Testis (tissue), 3 donors: ENCODE data around the gene PLA2G2D. TPM values are rescaled to one million over a fixed set of nuclear protein-coding genes. Genes with fewer than 3 reads are reported as not detected.

Experiments
- DNase-seq: peaks from one replicate; pipeline ENCODE4 v3.0.0-alpha.2; 2019
- H3K27ac ChIP-seq, 2 donors: fragments of 200-600 bp; sonication (generic); one replicate each; pipeline ENCODE4 v1.5.1; 2019
- H3K27me3 ChIP-seq: fragments of 200-600 bp; sonication (generic); one replicate; pipeline ENCODE4 v1.5.1; 2019
- H3K36me3 ChIP-seq: fragments of 200-600 bp; sonication (generic); one replicate; pipeline ENCODE4 v1.5.1; 2017; ENCODE audit warnings: low read depth; ENCODE audit errors: missing control alignments
- H3K4me1 ChIP-seq: fragments of 200-600 bp; sonication (generic); one replicate; pipeline ENCODE4 v1.5.1; 2019
- H3K4me3 ChIP-seq, 2 donors: fragments of 200-600 bp; sonication (generic); one replicate each; pipeline ENCODE4 v1.5.1; 2017 to 2019
- H3K9me3 ChIP-seq: fragments of 200-600 bp; sonication (generic); one replicate; pipeline ENCODE4 v1.5.1; 2017
- POLR2A ChIP-seq: fragments of 450-650 bp; IDR thresholded peaks from one replicate; pipeline ENCODE4 v1.6.1; 2017; ENCODE audit warnings: antibody characterized with exemption, mild to moderate bottlenecking, moderate library complexity
- WGBS, 2 donors: methylation state at CpG; one replicate each; pipeline ENCODE4 v1.1.5; 2018; 5-methylcytosine and 5-hydroxymethylcytosine counted together
- intact Hi-C: fragments of 100-400 bp; cut with DNase I; formaldehyde crosslinking; loops from one replicate; pipeline ENCODE4 v1.15.1; 2023; ENCODE audit warnings: low total_unique reads
- polyA plus RNA-seq: library from polyadenylated mRNA; stranded (reverse); fragments of 350-450 nt; fragmentation: Illumina TruSeq; extraction: RNeasy Lipid Tissue Mini Kit (QIAGEN cat#74804); gene quantifications from one replicate; pipeline ENCODE4 v1.2.3, GENCODE V29; 2014; ENCODE audit warnings: low read depth, low replicate concordance; ENCODE audit not compliant: insufficient read depth
- total RNA-seq, 2 donors: library from RNA; depleted of rRNA; stranded (reverse); fragments of >200 nt; gene quantifications; one replicate each; pipeline ENCODE4 v1.2.3, GENCODE V29; 2016
- TF ChIP-seq, protein P1 (sequence below), 3 experiments: fragments of 450-650 bp in 2 of 3; fragments of 200-600 bp in 1 of 3; sonication (generic) in 1 of 3; IDR thresholded peaks; one replicate each; pipeline ENCODE4 v1.5.1; 2016 to 2019; ENCODE audit warnings: antibody characterized with exemption in 3 of 3, mild to moderate bottlenecking in 2 of 3, moderate library complexity in 1 of 3

Gene PLA2G2D
- total and polyA plus RNA-seq, 3 donors from 2014 or later = 0.16 to 3.7 TPM; not detected in 1

DNA sequence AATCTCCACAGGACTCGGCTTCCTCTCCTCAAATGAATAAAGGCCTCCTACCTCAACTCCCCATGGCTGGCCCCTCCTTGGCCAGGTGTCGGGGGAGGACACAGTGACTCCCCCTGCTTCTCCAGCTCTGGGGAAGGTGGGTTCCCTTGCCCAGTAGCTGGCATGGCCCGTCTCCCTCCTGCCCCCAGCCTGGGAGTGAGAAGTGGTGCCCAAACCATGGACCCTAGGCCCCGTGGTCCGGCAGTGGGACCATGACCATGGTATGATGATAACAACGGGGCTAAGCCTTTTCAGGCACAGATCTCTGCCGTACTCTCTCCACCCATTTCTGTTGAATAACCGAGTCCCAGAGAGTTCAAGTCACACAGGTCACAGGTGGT, 31.0 kb upstream of the PLA2G2D start:
- peaks cover 18% of the 10 kb centered on the region for H3K4me1 ChIP-seq
- H3K27me3 ChIP-seq = no peaks in the 10 kb centered on the region
- H3K9me3 ChIP-seq = no peaks in the 10 kb centered on the region
- no peaks in the 10 kb centered on the region for H3K36me3 ChIP-seq
- intact Hi-C loops = no loop called here
- no peak overlapping the region for H3K4me3 ChIP-seq
- TF ChIP-seq POLR2A = no peak
- TF ChIP-seq, protein P1, sequence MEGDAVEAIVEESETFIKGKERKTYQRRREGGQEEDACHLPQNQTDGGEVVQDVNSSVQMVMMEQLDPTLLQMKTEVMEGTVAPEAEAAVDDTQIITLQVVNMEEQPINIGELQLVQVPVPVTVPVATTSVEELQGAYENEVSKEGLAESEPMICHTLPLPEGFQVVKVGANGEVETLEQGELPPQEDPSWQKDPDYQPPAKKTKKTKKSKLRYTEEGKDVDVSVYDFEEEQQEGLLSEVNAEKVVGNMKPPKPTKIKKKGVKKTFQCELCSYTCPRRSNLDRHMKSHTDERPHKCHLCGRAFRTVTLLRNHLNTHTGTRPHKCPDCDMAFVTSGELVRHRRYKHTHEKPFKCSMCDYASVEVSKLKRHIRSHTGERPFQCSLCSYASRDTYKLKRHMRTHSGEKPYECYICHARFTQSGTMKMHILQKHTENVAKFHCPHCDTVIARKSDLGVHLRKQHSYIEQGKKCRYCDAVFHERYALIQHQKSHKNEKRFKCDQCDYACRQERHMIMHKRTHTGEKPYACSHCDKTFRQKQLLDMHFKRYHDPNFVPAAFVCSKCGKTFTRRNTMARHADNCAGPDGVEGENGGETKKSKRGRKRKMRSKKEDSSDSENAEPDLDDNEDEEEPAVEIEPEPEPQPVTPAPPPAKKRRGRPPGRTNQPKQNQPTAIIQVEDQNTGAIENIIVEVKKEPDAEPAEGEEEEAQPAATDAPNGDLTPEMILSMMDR (IDR thresholded peaks at IDR 0.05) = no peak
- no peak overlapping the region for H3K27ac ChIP-seq
- DNase-seq = no peak
- 91 to 93% methylated on average over 7 to 8 of the region's 8 CpGs for WGBS, 2 donors

DNA sequence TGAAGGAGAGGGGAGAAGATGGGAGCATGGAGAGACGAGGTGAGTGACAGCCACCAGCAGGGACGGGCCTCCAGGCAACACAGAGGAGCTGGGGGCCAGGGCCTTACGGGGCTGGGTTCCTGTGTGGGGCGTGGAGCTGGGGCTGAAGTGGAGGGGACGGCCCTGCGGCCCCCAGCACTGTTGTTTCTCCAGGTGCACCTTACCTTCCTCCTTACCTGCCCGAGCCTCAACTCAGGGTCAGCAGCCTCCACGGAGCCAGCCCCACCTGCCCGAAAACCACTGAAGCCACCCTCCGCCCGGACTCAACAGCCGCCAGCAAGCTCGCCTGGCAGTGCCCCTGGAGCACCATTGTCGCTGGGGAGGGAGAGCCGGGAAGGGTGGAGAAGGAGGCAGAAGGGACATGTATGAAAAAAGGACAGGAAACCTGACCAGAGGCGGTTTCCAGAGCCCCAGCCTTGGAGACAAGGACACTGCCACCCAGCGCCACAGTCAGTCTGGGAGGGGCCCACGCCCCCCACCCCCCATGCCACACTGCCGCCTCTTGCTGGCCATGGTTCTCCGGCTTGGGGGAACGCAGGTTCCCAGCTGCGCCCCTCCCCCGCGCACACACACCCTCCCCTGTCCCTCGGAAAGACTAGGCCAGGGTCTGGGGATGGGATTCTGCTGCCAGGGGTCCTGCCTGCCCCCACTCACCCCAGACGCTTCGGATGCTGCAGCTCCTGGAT, 30.4 kb upstream of the PLA2G2D start:
- WGBS, 2 donors = 86 to 90% methylated on average over 14 to 27 of the region's 27 CpGs
- H3K27me3 ChIP-seq = no peaks in the 10 kb centered on the region
- H3K36me3 ChIP-seq = no peaks in the 10 kb centered on the region
- intact Hi-C loops = loop anchor here (10.0 kb wide), 1 partner anchor 235 kb away; no protein-coding TSS in a partner anchor
- no peaks in the 10 kb centered on the region for H3K9me3 ChIP-seq
- H3K4me3 ChIP-seq = no peak overlapping the region
- TF ChIP-seq, protein P1 (IDR thresholded peaks at IDR 0.05) = no peak
- TF ChIP-seq POLR2A = no peak
- peaks cover 18% of the 10 kb centered on the region for H3K4me1 ChIP-seq
- no peak for DNase-seq
- no peak overlapping the region for H3K27ac ChIP-seq

DNA sequence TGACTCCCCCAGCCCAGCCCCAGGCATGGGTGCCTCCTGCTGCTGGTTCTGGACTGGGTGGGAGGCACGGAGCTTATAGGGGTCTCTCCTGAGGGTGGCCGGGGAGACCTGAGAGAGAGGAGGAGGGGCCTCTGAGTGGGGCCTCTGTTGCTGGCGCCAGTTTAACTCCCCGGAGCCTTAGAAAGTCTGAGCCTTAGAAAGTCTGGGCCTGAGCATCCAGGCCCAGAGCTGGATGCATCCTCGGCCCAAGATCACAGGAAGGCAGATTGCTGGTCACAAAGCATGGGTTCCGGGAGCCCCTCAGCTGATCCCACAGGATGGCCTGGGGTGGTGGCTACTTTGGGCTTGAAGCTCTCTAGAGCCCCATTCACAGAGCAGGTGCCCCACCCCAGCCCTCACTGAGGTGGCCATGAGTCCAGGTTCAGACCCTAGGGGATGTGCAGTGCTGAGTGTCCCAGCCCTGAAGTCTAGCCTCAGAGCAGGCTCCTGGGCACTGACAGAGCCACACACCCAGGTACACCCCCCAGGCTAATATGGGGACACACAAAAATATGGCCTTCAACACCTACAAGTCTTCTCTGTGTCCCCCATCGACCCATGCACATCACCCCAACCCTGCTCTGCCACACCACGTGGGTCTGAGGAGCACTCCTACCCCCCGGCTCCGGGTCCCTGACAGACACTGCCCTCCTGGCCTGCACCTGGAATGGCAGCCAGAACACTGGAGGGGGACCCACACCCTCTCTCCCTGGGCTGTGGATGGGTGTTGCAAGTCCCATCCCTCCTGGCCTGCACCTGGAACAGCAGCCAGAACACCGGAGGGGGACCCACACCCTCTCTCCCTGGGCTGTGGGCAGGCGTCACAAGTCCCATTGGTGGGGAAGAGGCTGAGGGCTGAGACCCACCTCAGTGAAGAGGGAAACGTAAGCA, 29.5 kb upstream of the PLA2G2D start:
- 88 to 93% methylated on average over 9 to 13 of the region's 13 CpGs for WGBS, 2 donors
- intact Hi-C loops = loop anchor here (10.0 kb wide), 1 partner anchor 234 kb away; no protein-coding TSS in a partner anchor
- TF ChIP-seq POLR2A = no peak
- TF ChIP-seq, protein P1 (IDR thresholded peaks at IDR 0.05) = no peak
- H3K27me3 ChIP-seq = no peaks in the 10 kb centered on the region
- H3K4me1 ChIP-seq = peaks cover 17% of the 10 kb centered on the region
- no peaks in the 10 kb centered on the region for H3K9me3 ChIP-seq
- no peak overlapping the region for H3K4me3 ChIP-seq
- H3K27ac ChIP-seq = no peak overlapping the region
- DNase-seq = no peak
- no peaks in the 10 kb centered on the region for H3K36me3 ChIP-seq

DNA sequence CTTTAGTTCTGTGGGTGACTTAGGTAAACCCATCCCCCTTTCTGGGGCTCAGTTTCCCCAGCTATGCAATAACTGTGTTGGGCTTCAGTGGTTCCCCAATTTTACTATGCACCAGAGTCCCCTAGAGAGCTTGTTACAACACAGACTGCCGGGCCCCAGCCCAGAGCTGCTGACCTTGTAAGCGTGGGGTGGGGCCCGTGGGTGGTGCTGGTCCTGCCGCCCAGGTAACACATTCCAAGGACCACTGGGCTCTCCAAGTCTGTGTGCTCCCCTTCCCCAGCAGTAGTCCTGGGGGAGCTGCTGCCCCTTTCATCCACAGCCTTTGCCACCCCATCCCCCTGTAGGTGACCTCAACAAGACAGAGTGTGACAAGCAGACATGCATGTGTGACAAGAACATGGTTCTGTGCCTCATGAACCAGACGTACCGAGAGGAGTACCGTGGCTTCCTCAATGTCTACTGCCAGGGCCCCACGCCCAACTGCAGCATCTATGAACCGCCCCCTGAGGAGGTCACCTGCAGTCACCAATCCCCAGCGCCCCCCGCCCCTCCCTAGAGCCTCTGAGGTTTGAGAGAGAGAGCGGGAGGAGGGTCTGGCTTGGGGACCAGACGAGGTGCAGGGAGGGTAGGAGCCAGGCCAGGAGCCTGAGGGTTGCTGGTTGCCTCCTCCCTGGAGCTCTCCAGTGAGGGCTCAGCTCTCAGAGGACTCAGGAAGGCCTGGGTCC, 28.7 kb upstream of the PLA2G2D start:
- H3K27me3 ChIP-seq = no peaks in the 10 kb centered on the region
- 80 to 85% methylated on average over 13 of the region's 13 CpGs for WGBS, 2 donors
- no peak for DNase-seq
- H3K36me3 ChIP-seq = no peaks in the 10 kb centered on the region
- intact Hi-C loops = loop anchor here (10.0 kb wide), 1 partner anchor 233 kb away; no protein-coding TSS in a partner anchor
- H3K9me3 ChIP-seq = no peaks in the 10 kb centered on the region
- H3K4me1 ChIP-seq = peaks cover 18% of the 10 kb centered on the region
- no peak overlapping the region for H3K4me3 ChIP-seq
- no peak for TF ChIP-seq POLR2A
- TF ChIP-seq, protein P1 (IDR thresholded peaks at IDR 0.05) = no peak
- H3K27ac ChIP-seq = no peak overlapping the region
